Anterior cingulate cortex (tissue), 58 donors: ENCODE measurements around the gene ANKRD1.
A peak's percentile ranks its signal among the peaks of the same experiment; 100 is the strongest.
"Not testable (repeated sequence)": the region's sequence is repeated elsewhere in the genome, so short reads cannot be mapped to it uniquely, and the experiment has no call there.

Experiments used
- DNase-seq, 58 donors: peaks; one replicate each; lab custom pipeline; 2025; lab: John Stamatoyannopoulos, UW

The ANKRD1 gene

GRCh38 chr10:90913774-90914420 lies 7.0 kb downstream of the ANKRD1 start:
- DNase-seq: no peak

GRCh38 chr10:90912854-90913479 lies 7.9 kb downstream of the ANKRD1 start:
- DNase-seq: no peak

- no peak for DNase-seq
These were observed 8.7 kb downstream of the ANKRD1 start for GRCh38 chr10:90912174-90912573.

GRCh38 chr10:90911133-90912051 lies 9.5 kb downstream of the ANKRD1 start:
- peak in 52 of 58 donors; percentile 2 to 83 (median 38) for DNase-seq

- DNase-seq: no peak
These were observed 14.3 kb downstream of the ANKRD1 start for GRCh38 chr10:90906596-90906995.

GRCh38 chr10:90905925-90906324 lies 15.0 kb downstream of the ANKRD1 start:
- no peak for DNase-seq

- DNase-seq: not testable (repeated sequence)
These were observed 24.0 kb downstream of the ANKRD1 start for GRCh38 chr10:90896916-90897315.

- DNase-seq: no peak
These were observed 27.7 kb downstream of the ANKRD1 start for GRCh38 chr10:90893190-90893589.

GRCh38 chr10:90890347-90890746 lies 30.5 kb downstream of the ANKRD1 start:
- DNase-seq: no peak

- DNase-seq: no peak
These were observed 31.3 kb downstream of the ANKRD1 start for GRCh38 chr10:90889636-90890035.

GRCh38 chr10:90888387-90888786 lies 32.5 kb downstream of the ANKRD1 start:
- DNase-seq: no peak

GRCh38 chr10:90887555-90887954 lies 33.3 kb downstream of the ANKRD1 start:
- no peak for DNase-seq

- DNase-seq: no peak
These were observed 35.7 kb downstream of the ANKRD1 start for GRCh38 chr10:90885176-90885575.

- no peak for DNase-seq
These were observed 36.5 kb downstream of the ANKRD1 start for GRCh38 chr10:90884431-90884830.

GRCh38 chr10:90880059-90880719 lies 40.7 kb downstream of the ANKRD1 start:
- DNase-seq: not testable (repeated sequence)

- no peak for DNase-seq
These were observed 41.8 kb downstream of the ANKRD1 start for GRCh38 chr10:90879062-90879461.

GRCh38 chr10:90872648-90873020 lies 48.3 kb downstream of the ANKRD1 start:
- no peak for DNase-seq

GRCh38 chr10:90871766-90872647 lies 48.9 kb downstream of the ANKRD1 start, which contains the start of gene RPP30:
Gene RPP30 (plus strand): TSS chr10:90871974. CDS start chr10:90871987, 13 bp downstream.
- DNase-seq: peak; percentile 22 to 93 (median 82)

GRCh38 chr10:90871279-90871765 lies 49.6 kb downstream of the ANKRD1 start:
- peak in 41 of 58 donors; percentile 3 to 68 (median 28) for DNase-seq
